SKM-1 (cell line): ENCODE data around the gene AZIN2.

ENCODE experiments used
- DNase-seq: peaks from one replicate; lab custom pipeline; 2025; ENCODE audit not compliant: unreplicated experiment; lab: John Stamatoyannopoulos, UW

Gene AZIN2

GRCh38 chr1:33150522-33150921 lies 69.6 kb downstream of the AZIN2 start:
- DNase-seq = no peak

DNA sequence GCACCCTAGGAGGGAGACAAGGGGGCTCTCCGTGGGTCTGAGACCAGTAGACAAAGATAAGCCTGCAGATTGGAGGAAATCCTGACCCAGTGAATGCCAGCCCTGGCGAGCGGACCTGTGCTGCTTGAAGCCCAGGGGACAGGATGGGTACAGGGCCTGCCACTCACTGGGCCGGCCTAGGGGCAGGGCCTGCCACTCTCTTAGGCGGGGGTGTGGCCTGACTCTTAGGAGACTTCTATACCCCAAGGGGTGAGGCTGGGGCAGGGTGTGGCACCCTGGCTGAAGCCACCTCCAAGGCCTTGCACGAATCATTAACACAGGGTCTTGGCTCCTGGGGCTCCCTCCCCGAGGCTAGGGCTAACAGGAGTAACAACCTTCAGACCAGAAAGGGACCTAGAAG lies 70.2 kb downstream of the AZIN2 start:
- no peak for DNase-seq

DNA sequence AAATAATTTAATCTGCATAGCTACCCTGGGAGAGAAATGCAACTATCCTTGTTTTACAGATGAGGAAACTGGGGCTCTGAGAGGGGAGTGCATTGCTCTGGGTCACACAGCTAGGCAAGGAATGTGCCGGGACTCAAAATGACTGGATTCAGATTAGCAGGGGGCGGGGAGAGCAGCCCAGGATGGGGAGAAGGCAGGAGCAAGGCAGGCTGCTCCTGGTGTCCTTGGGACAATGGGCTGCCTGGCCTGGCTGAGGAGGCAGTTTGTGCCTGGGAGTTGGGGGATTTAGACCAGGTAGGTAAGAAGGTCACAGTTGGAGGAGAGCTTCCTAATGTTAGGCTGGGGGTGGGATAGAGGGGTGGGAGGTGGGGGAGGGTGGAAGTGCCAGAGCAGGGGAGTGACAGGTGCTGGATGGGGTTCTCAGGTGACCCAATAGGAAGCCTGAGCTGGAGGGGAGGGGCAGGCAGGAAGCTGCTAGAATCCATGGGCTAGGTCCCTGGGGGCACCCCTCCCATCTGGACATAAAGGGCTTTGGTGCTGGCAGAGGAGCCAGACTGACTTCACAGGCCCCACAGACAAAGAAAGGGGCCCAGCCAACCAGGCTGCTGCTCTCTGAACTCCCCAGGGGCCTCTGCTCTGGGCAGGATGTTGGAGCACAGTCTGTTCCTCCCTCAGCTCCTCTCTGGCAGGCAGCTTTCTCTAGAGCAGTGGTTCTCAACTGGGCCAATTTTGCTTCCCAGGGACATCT lies 71.9 kb downstream of the AZIN2 start:
- DNase-seq = no peak

GRCh38 chr1:33153650-33154049 lies 72.7 kb downstream of the AZIN2 start:
- no peak for DNase-seq

GRCh38 chr1:33155877-33156538 lies 75.1 kb downstream of the AZIN2 start:
- no peak for DNase-seq

DNA sequence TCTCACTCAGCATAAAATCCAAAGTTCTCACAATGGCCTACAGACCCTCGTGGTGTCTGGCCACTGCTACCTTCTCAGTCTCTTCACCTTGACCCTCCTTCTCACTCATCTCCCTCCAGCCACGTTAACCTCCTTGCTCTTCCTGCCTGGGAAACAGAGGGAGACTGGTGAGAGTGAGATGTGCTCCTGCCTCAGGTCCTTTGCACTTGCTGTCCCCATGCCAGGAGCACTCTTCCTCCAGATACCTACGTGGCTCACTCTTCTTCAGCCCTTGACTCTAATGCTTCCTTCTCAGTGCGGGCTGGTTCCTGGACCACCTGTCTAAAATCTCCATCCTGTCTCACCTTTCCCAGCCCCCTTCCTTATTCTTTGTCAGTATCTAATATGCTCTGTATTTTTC lies 76.2 kb downstream of the AZIN2 start:
- DNase-seq = no peak

DNA sequence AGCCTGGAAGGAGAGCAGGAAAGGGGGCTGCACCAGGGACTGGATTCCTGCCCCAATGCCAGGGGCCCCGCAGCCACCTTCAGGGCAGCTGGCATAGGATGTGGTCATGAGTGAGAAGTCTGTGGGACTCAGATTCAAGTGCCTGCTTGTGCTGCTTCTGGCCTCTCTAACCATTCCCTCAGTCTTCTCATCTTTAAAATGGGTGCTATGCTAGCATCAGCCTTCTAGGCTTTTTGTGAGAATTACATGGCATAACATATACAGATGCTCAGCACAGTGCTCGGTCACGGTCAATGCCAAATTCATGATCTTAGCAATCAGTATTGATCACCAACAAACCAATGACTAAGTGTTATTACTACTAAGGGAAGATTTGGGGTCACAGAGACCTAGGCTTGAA lies 77.4 kb downstream of the AZIN2 start:
- DNase-seq = no peak

DNA sequence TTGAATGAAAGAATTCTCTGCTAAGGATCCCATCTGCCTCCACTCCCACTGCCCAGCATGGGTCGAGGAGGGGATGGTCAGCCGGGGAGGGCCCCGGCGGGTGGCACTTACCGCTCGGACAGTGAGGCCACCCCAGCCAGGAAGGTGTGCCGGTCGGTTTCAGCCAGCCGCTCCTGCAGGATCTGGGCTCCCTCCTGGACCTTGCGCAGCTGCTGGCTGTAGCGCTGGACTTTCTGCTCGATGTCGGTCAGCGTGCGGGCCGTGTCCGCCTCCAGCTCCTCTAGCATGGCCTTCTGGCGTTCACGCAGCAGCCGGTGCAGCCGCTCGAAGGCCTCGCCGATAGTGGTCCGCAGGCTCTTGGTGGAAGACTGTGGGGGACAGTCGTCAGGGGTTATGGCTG lies 78.6 kb downstream of the AZIN2 start:
- no peak for DNase-seq

- DNase-seq = no peak
Observed at GRCh38 chr1:33161061-33161681, 80.2 kb downstream of the AZIN2 start.

GRCh38 chr1:33162141-33162540 lies 81.2 kb downstream of the AZIN2 start:
- no peak for DNase-seq

DNA sequence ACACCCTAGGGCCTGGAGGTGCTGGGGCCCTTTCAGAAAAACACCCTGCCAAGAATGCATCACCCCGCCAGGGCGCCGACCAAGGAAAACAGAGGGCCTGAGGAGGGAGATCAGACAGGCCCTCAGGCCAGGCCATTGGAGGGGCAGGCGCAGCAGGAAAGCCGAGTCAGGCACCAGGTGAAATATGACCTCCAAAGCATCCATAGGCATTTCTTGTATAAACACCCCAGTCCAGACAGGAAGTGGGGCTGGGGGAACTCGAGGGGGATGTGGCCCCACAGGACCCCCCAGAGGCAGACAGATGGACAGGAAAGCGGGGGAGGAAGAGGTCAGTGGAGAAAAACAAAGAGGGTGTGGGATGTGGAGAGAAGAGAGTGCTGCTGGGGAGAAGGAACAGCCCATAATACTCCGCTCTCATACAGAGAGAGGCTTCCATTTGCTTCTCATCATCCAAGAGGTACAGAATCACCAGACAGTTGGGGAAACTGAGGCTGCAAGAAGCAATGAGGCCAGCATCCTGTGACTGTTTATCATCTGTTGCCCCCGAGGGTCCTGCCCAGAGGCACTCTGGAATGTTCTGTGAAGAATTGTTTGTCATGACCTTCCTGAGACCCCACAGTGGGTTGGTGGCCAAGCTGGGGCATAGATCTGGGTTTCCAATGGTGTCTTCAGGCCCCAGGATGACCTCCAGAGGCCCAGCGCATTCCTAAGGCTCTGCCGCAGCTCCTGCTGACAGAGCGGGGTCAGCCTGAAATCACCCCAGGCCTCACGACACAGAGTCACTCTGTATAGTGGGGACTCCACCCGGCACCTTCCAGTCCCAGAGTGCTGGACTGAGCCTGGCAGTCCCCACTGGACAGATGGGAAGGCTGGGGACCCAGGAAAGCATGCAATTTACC lies 82.9 kb downstream of the AZIN2 start:
- DNase-seq = no peak

DNA sequence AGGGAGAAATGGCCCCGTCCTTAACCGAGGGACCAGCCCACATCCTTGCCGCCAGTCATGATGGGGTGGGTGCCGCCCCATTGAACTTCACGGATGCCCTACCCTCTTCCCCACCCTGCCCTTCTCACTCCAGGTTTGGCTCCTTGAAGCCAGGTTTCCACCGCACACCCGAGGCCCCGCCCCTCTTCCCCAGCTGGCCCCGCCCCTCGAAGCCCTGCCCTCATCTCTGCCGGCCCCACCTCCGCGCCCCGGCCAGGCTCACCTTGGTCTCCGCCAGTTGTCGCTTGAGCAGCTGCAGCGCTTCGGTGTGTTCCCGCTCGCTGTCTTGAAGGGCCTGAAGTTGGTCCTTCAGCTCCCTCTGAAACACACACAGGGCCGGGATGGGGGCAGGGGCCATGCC lies 84.3 kb downstream of the AZIN2 start:
- DNase-seq = no peak

DNA sequence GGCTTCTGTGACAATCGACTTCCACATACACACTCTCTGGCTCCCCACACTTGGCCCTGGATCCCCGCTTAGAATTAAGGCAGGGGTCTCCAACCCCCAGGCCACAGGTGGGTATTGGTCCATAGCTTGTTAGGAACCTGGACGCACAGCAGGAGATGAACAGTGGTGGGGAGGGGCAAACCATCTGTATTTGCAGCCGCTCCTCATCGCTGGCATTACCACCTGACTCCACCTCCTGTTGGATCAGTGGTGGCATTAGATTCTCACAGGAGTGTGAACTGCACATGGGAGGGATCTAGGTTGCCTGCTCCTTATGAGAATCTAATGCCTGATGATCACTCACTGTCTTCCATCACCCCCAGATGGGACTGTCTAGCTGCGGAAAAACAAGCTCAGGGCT lies 84.9 kb downstream of the AZIN2 start:
- no peak for DNase-seq

DNA sequence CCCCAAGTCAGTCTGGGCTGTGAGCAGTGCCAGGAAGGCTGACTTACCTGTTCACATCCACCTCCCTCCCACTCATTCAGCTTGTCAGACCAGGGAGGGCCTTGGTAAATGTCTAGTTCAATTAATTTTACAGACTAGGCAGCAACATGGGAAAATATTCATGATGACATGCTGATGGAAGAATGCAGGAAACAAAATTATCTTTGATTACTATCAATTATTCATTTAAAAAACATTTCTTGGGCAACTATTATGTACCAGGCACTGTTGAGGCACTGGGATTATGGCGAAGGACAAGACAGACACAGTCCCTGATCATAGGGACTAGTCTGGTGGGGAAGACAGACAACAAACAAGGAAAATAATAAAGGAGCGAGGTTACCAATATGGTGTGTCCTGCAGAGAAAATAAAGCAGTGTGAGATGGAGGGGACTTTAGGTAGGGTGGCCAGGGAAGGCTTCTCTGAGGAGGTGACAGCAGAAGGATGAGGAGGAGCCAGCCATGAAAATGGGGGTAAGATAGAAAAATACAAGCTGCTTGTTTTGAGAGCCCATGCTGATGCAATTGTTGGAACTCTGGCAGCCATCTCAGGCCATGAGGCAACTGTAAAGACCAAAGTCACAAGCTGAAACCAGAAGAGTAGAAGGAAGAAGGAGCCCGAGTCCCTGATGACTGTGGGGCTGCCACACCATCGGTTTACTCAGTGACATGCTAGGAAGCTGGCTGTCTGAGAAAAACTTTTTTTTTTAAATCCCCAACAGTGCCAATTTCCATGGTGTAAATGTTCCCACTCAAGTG lies 86.9 kb downstream of the AZIN2 start:
- DNase-seq = no peak

DNA sequence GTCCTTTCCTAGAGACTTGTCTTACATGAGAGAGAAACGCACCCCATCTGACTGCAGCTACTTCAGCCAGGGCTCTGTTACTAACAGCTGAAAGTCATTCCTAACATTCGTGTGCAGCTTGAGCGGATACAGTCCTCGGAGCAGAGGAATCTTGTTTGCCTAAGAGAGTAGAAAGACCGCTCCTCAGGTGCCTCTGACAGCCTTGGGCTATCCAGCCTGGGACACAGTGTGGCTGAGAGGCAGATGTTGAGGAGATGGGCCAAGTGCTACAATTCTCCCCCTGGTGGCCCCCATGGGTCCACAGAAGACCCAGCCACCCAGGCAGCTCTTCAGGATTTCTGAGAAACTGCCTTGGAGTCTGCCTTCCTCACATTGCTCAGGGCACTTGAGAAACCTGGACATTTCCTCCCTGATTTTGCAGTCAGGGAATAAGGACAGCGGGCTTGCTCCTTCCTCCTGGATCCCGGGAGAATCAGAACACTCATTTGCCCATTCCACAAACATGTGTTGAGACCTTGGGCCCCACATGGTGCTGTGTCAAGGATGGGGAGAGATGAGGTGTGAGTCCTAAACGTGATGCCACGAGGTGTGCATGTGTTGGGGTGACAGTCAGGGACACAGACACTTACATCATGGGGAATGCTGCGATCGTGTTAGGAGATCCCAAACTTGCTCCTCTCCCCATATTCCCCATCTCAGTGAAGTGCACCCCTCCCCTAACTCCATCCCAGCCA lies 87.8 kb downstream of the AZIN2 start:
- DNase-seq = no peak

GRCh38 chr1:33169290-33170055 lies 88.5 kb downstream of the AZIN2 start:
- no peak for DNase-seq
